HG02943 (cell line): ENCODE results near the gene DNAI7.

Experiments
- ATAC-seq: cut with Tn5 transposase; IDR thresholded peaks from one replicate; pipeline ENCODE4 v1.9.1; 2021; ENCODE audit warnings: mild to moderate bottlenecking, low read depth, moderate library complexity; ENCODE audit not compliant: unreplicated experiment

Gene DNAI7

DNA sequence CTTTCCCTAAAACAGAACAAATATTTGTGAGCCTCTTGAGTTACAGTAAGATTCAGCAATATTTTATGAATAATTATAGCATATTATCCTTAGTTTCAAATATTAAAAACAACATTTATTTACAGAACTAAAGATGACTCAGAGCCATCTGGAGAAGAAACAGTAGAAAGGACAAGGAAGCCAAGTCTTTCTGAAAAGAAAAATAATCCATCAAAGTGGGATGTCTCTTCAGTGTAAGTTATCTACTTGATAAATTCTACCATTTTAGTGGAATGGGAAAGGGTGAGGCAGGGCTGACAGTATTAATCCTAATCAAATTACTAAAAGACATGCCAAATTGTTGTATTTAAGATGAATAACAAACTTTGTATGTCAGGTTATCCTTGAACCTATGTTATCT, 88.1 kb downstream of the DNAI7 start:
- no peak for ATAC-seq

DNA sequence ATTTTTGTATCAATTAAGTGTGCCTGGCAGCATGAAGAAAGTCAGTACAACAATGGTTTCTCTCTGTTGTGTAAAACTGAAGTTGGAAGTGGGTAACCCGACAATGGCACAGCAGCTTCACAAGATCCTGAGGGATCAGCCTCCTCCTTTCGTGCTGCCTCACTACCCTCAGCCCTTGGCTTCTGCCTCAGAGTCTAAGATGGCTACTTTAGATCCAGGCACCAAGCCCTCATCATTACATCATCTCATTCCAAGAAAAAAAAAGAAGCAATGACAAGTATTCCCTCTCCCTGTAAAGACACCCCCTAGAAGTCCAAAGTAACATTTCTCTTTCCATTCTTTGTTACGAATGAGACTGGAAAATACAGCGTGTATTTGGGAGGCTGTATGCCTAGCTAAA, 92.6 kb downstream of the DNAI7 start:
- no peak for ATAC-seq

DNA sequence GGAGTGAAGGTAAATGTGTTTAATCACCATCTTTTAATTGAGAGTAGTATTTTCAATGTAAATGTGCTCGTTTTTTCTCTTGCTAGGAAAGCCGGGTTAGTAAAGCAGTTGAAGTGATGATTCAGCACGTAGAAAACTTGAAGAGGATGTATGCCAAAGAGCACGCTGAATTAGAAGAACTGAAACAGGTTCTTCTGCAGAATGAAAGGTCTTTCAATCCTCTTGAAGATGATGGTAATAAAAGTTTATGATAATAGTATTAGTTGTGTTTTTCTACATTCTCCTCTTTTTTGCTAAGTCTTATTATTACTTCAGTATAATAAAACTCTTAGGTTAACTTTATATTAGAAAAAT, 93.9 kb downstream of the DNAI7 start:
- no peak for ATAC-seq

DNA sequence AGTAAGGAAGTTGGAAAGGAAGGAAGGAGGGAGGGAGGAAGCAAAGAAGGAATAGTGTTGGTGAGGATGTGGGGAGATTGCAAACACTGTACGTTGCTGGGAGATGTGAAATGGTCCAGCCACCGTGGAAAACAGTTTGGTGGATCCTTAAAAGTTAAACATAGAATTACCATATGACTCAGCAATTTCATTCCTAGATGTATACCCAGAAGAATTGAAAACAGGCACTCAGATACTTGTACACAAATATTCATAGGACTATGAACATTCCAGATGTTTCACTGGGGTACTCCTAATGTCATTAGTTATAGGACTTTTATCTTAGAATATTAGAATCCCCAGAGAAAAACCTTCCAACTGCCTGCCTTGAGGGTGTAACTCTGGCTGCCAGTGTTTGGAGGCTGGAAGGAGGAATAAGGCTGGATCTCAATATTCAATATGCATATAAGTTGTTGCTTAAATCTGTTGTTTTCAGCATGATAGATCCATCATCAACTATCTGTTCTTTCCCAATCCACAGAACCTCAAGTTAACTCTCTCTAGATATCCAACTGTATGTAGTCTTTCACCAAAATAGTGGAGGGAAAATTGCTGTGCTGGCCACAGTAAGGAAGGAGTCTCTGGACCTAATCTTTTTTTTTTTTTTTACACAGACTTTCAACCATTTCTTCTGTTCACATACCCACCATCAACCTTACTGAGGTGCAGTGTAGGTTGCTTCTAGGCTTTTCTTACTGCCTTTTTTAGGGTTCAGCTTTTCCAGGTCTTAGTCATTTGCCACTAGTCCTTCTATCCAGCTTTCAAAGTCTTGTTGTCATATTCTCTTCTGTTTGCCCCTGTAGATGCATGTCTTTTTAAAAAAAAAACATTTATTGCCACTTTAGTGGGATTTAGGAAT, 94.5 kb downstream of the DNAI7 start:
- ATAC-seq: no peak

DNA sequence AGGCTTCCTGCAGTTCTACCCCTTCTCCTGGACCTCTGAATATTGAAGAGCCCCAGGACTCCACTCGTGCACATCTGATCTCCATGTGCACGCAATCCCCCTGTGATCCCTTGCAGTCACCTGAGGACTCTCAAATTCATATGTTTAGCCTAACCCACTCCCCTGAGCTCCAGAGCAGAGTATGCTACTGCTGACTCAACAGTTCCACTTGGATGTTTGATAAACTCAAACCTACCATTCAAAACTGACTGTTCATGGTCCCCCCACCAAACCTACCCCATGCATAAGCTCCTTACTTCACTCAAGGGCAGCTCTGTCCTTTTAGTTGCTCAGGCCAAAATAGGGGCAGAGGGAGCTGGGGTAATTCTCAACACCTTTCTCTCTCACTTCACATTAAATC, 96.0 kb downstream of the DNAI7 start:
- no peak for ATAC-seq

DNA sequence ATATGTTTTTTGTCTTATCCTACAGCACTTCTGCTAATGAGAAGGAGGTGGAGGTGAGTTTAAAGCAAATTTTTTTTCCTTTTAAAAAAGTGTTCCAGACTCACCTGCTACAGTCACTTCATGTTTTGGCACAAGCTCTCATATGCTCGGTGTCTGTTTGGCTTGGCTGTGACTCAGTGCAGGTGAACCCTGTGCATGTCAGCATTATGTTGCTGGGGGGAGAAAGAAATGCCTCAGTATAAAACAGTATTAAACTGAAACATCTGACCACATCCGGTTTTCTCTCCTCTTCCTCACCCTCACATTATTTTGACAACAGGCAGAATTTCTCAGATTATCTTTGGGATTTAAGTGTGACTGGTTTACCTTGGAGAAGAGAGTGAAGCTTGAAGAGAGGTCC, 105.2 kb downstream of the DNAI7 start:
- no peak for ATAC-seq

DNA sequence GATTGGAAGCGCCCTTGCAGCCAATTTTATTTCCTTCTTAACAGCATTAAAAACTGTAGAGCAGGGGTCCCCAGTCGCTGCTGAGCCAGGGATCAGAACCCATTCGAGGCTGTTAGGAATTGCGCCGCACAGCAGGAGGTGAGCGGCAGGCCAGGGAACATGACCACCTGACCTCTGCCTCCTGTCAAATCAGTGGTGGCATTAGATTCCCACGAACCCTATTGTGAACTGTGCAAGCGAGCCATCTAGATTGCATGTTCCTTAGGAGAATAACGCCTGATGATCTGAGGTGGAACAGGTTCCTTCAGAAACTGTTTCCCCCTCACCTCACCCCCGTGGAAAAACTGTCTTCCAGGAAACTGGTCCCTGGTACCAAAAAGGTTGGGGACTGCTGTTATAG, 107.4 kb downstream of the DNAI7 start:
- ATAC-seq: no peak

DNA sequence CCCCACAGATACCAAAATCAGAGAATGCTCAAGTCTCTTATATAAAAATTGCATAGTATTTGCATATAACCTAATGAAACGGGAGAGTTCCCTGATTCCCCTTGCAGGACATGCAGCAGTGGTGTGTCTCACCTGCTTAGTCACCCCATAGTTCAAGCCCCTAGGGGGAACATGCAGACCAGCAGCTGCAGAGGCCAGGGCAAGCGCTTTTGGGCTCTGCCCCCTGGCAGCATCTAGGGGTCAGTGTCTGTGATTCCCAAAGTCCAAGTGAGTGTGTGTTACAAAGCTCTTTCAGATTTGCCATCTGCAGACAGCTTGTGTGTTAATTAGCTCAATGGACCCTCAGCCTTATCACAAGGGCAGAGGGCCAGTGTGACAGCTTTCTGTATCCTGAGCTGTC, 110.1 kb downstream of the DNAI7 start:
- no peak for ATAC-seq

DNA sequence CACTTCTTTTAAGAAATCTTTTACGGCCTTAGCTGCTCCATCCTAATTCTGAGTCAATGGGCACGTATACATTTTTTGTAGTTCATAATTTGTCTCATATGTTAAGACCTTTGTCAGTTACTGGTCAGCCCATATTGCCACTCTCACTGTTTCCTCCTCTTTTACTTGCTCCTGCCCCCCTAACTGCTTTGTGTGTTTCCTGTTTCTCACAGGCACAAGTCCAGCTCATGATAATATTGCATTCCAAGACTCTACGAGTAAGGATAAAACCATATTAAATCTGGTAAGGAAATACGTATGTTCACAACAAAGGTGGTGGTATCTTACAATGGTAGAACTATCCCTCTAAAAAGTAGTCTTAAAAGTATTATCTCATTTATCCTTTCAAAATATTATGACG, 111.7 kb downstream of the DNAI7 start:
- ATAC-seq: no peak

DNA sequence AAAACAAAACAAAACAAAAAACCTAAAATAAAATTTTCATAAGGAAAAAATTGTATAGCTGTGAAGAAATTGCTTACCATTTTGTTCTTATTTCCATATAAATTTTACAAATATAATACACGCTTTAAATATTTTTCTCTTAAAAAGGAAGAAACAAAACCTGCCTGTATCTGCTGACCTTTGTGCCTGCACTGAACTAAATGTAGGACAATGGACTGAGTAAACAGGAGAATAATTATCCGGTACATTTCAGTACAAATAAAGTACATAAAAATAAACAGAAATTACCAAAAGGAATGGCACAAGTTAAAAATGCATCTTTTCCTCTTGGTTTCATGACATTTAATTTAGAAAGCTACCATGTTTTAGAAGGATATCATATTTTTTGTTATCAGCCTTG, 112.3 kb downstream of the DNAI7 start:
- no peak for ATAC-seq

DNA sequence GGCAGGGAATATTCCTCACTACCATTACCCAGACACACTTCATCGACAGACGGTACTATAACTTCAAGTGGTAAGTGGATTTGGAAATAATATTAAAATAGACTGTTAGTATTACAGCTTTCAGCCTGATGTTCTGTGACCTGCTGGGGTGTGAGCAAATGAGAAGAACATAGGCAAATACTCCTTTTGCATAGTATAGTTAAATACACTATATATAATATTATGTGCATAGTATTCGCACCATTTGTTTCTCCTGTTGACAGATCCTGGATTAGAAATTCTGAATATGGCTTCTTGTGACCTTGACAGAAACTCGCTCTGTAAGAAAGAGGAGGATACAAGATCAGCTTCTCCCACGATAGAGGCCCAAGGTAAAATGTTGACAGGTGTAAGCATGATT, 115.6 kb downstream of the DNAI7 start:
- ATAC-seq: no peak

DNA sequence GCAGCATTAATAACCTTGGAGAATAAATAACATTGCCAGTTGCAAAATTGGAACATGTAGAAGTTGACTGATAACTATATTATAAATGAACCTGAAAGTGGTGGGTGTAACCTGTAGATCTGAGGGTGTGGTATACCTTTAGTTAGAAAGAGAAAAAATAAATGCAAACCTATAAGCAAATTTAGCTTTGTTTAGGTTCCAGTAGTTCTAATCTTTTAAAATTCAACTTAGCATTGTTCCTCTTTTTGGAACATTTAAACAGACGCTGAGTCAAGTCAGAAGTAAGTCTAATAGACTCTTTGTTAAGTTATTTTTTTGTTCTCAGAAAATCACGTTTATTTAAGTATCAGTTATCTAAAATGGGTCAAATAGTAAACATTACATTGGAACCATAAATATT, 120.0 kb downstream of the DNAI7 start:
- ATAC-seq: no peak

DNA sequence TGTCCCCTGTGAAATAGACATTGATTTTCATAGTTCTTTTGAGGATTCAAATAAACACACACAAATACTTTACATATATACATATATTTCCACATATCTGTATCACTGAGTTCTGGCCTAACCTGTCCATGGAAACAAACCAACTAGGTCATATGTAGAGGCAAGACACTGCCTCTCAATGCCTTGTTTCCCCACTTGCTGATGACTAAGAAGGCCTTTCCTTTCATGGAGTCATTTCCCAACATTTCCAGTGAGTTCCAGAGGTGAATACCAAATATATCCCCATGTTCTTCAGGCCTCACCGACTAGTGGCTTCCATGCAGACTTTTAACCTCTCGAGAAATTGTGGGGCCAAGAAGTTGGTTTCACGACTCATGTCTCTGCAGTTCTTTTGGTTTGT, 120.8 kb downstream of the DNAI7 start:
- no peak for ATAC-seq

DNA sequence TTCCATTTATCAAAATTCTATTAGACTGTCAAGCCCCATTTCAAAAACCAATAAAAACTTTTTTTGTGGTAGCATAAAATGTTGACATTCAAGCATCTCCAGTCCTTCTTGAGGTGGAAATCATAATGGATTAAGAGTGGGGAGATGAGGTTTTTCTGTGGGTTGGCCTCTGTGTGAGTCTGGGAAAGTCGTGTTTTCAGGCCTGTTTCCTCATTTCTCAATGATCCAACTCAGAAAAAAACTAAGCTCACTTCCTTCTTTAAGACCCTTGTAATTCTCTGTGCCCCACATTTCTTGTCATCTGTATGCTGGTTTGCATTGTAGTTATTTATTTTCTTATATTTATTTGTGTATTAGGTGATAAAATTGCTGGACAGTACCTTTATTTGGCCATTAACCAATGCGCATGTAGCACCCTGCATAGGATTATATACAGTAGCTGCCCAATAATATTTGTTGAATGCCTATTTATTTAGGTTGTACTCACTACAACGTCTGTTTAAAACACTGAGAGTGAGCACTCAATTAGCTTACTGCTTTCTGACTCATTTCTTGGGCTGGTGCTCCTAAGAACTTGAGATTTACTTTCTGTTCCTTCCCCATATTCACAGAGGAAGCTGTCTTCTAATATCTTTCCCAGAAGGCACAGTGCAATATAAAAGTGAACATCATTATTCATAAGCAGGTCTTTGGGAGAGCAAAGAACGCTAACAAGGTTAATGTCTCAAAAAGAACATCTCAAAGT, 121.9 kb downstream of the DNAI7 start:
- ATAC-seq: no peak

DNA sequence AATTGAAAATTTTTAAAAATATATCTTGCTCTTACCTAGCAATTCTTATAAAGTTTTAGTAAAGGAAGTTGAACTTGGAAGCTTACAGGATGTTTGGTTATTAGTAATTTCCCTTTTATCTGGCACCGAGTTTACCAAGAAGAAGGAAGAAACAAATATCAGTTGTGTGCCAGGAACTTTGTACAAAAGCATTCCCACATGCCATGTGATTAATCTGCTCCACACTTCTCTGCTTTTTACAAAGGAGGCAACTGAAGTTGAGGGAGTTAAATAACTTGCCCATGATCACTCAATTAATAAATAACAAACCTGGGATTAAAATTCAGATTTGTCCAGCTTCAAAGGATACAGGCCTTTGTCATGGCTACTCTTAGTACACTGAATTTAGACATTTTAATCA, 123.6 kb downstream of the DNAI7 start:
- ATAC-seq: no peak

DNA sequence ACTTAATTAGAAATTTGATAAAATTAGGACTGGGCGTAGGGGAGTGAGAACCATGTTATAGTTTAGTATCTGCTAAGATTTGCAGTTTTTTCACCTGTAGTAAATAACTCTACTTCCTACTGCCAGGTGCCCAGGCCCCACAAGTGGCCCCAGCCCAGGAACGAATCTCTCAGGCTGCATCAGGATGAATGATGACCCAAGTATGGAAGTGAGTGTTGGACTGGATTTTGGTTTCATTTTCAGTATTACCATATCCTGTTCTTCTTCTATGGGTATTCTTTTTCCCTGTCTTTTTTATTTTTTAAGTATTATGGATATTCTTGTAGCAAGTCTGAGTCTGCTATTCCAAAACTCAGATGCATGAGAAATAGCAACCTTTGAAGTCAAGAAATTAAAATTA, 125.7 kb downstream of the DNAI7 start:
- no peak for ATAC-seq

DNA sequence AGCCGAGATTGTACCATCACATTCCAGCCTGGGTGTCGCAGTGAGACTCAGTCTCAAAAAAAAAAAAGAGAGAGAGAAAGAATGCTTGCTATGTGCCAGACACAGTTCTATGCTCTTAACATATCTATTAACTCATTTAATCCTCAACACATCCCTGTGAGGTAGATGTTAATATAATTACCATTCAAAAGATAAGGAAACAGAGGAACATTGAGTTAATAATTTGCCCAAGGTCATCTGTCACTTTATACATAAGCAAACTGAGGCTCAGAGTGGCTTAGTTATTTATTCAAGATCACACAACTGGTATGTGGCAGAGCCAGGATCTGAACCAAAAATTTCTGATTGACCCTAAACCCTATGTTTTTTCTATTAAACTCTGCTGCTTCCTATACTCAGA, 129.9 kb downstream of the DNAI7 start:
- no peak for ATAC-seq

DNA sequence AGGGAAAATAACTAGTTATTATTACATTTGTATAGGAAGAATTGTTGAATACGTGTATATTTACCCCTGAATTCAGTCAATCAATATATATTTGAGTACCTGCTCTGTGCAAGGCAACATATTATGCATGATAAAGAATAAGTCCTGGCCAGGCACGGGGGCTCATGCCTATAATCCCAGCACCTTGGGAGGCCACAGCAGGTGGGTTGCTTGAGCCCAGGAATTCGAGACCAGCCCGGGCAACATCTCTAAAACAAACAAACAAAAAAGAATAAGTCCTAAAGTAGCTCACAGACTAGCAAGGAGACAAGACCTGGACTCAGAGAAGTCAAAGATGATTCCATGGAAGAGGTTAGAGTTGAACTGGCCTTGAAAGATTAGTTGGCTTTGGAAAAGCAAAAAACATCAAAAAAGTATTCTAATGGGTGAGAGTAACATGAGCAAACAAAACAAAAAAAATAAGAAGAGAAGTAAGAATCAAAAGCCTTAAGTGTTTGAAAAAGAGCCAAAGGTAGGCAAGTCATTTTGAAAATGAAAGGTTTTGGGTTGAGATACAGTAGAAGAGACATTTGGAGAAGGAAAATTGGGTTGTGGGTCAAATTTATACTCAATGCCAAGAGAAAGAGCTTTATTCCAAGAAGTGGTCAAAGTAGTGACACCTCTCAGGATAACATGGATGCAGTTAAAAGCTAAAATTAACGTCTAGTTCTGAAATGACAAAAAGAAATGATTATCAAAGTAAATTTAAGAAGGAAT, 130.9 kb downstream of the DNAI7 start:
- no peak for ATAC-seq

DNA sequence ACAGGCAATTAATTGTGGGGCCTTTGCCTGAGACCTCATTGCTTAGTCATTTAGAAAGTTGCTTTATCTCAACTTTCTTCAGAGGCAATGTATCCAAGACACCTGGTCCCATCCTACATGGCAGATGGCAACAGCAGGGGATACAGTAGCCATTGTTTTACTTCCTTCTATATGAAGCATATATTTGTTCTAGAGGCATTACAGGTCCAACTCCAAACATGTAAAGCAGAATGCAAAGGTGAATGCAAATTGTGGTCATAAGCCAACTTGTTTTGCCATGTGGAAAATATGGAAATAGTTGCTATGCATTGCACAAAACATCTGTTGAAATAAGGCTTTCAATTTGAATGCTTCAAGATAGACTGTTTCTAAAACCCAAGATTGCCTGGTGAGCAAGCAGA, 136.3 kb downstream of the DNAI7 start:
- peak; percentile 41 for ATAC-seq
